ENCODE data around the gene DOCK4.

The DOCK4 gene

GRCh38 chr7:111844904-111845671 lies 361.1 kb downstream of the DOCK4 start:
- Histone ChIP-seq H3K36me3 (ENCODE audit: insufficient read depth, low read length) (no peaks in the 10 kb centered on the region; the same call in 1 of the 2 replicates), H3K9ac (ENCODE audit: low read depth, low read length) (no peak overlapping the region), H3K4me1 (ENCODE audit: insufficient read depth, low read length) (no peaks in the 10 kb centered on the region), H3K9me3 (ENCODE audit: control insufficient read depth, insufficient read depth, low read length) (peaks cover 4% of the 10 kb centered on the region; the same call in 1 of the 2 replicates)

- Histone ChIP-seq H3K4me1 (ENCODE audit: insufficient read depth, low read length) (no peaks in the 10 kb centered on the region), H3K36me3 (ENCODE audit: insufficient read depth, low read length) (no peaks in the 10 kb centered on the region; the same call in 1 of the 2 replicates), H3K9me3 (ENCODE audit: control insufficient read depth, insufficient read depth, low read length) (no peaks in the 10 kb centered on the region), H3K9ac (ENCODE audit: low read depth, low read length) (no peak overlapping the region)
These were observed 363.7 kb downstream of the DOCK4 start for GRCh38 chr7:111842491-111842890.

- Histone ChIP-seq H3K36me3 (ENCODE audit: insufficient read depth, low read length) (no peaks in the 10 kb centered on the region), H3K9ac (ENCODE audit: low read depth, low read length) (no peak overlapping the region), H3K4me1 (ENCODE audit: insufficient read depth, low read length) (no peaks in the 10 kb centered on the region), H3K9me3 (ENCODE audit: control insufficient read depth, insufficient read depth, low read length) (no peaks in the 10 kb centered on the region; the same call in 1 of the 2 replicates)
These were observed 364.5 kb downstream of the DOCK4 start for GRCh38 chr7:111841596-111842205.

- H3K9me3 ChIP-seq (ENCODE audit: control insufficient read depth, insufficient read depth, low read length), result peaks cover 4% of the 10 kb centered on the region
- no peaks in the 10 kb centered on the region for H3K36me3 ChIP-seq (ENCODE audit: insufficient read depth, low read length)
- H3K4me1 ChIP-seq (ENCODE audit: insufficient read depth, low read length), result no peaks in the 10 kb centered on the region
These were observed 365.7 kb downstream of the DOCK4 start for GRCh38 chr7:111840528-111840927.

GRCh38 chr7:111839261-111839660 lies 366.9 kb downstream of the DOCK4 start:
- Histone ChIP-seq H3K4me1 (ENCODE audit: insufficient read depth, low read length) (no peaks in the 10 kb centered on the region), H3K9me3 (ENCODE audit: control insufficient read depth, insufficient read depth, low read length) (peaks cover 4% of the 10 kb centered on the region), H3K9ac (ENCODE audit: low read depth, low read length) (no peak overlapping the region), H3K36me3 (ENCODE audit: insufficient read depth, low read length) (no peaks in the 10 kb centered on the region)

More at GRCh38 chr7:111840528-111840927, 365.7 kb downstream of the DOCK4 start:
- H3K9ac ChIP-seq (ENCODE audit: low read depth, low read length), result no peak overlapping the region

GRCh38 chr7:111836592-111836991 lies 369.6 kb downstream of the DOCK4 start:
- H3K4me1 ChIP-seq (ENCODE audit: insufficient read depth, low read length), result no peaks in the 10 kb centered on the region
- H3K9me3 ChIP-seq (ENCODE audit: control insufficient read depth, insufficient read depth, low read length), result peaks cover 4% of the 10 kb centered on the region
- no peak overlapping the region for H3K9ac ChIP-seq (ENCODE audit: low read depth, low read length)
- no peaks in the 10 kb centered on the region for H3K36me3 ChIP-seq (ENCODE audit: insufficient read depth, low read length)

GRCh38 chr7:111835066-111835465 lies 371.1 kb downstream of the DOCK4 start:
- Histone ChIP-seq H3K4me1 (ENCODE audit: insufficient read depth, low read length) (no peaks in the 10 kb centered on the region), H3K9ac (ENCODE audit: low read depth, low read length) (no peak overlapping the region), H3K36me3 (ENCODE audit: insufficient read depth, low read length) (no peaks in the 10 kb centered on the region), H3K9me3 (ENCODE audit: control insufficient read depth, insufficient read depth, low read length) (peaks cover 4% of the 10 kb centered on the region)

GRCh38 chr7:111834367-111834766 lies 371.8 kb downstream of the DOCK4 start:
- Histone ChIP-seq H3K36me3 (ENCODE audit: insufficient read depth, low read length) (no peaks in the 10 kb centered on the region), H3K9me3 (ENCODE audit: control insufficient read depth, insufficient read depth, low read length) (peaks cover 4% of the 10 kb centered on the region), H3K4me1 (ENCODE audit: insufficient read depth, low read length) (no peaks in the 10 kb centered on the region), H3K9ac (ENCODE audit: low read depth, low read length) (no peak overlapping the region)

GRCh38 chr7:111833466-111833865 lies 372.7 kb downstream of the DOCK4 start:
- H3K4me1 ChIP-seq (ENCODE audit: insufficient read depth, low read length), result no peaks in the 10 kb centered on the region
- H3K9me3 ChIP-seq (ENCODE audit: control insufficient read depth, insufficient read depth, low read length), result peaks cover 4% of the 10 kb centered on the region
- H3K36me3 ChIP-seq (ENCODE audit: insufficient read depth, low read length), result no peaks in the 10 kb centered on the region
- no peak overlapping the region for H3K9ac ChIP-seq (ENCODE audit: low read depth, low read length)

GRCh38 chr7:111832174-111832573 lies 374.0 kb downstream of the DOCK4 start:
- Histone ChIP-seq H3K36me3 (ENCODE audit: insufficient read depth, low read length) (no peaks in the 10 kb centered on the region), H3K9ac (ENCODE audit: low read depth, low read length) (no peak overlapping the region), H3K4me1 (ENCODE audit: insufficient read depth, low read length) (no peaks in the 10 kb centered on the region), H3K9me3 (ENCODE audit: control insufficient read depth, insufficient read depth, low read length) (peaks cover 4% of the 10 kb centered on the region)

GRCh38 chr7:111829221-111829620 lies 377.0 kb downstream of the DOCK4 start:
- H3K4me1 ChIP-seq (ENCODE audit: insufficient read depth, low read length), result no peaks in the 10 kb centered on the region
- no peak overlapping the region for H3K9ac ChIP-seq (ENCODE audit: low read depth, low read length)
- no peaks in the 10 kb centered on the region for H3K9me3 ChIP-seq (ENCODE audit: control insufficient read depth, insufficient read depth, low read length)
- H3K36me3 ChIP-seq (ENCODE audit: insufficient read depth, low read length), result no peaks in the 10 kb centered on the region

- no peaks in the 10 kb centered on the region for H3K4me1 ChIP-seq (ENCODE audit: insufficient read depth, low read length)
- H3K9ac ChIP-seq (ENCODE audit: low read depth, low read length), result no peak overlapping the region
- no peaks in the 10 kb centered on the region for H3K36me3 ChIP-seq (ENCODE audit: insufficient read depth, low read length)
These were observed 378.2 kb downstream of the DOCK4 start for GRCh38 chr7:111827863-111828504.

GRCh38 chr7:111825046-111825445 lies 381.2 kb downstream of the DOCK4 start:
- Histone ChIP-seq H3K36me3 (ENCODE audit: insufficient read depth, low read length) (no peaks in the 10 kb centered on the region), H3K9ac (ENCODE audit: low read depth, low read length) (no peak overlapping the region), H3K4me1 (ENCODE audit: insufficient read depth, low read length) (no peaks in the 10 kb centered on the region), H3K9me3 (ENCODE audit: control insufficient read depth, insufficient read depth, low read length) (no peaks in the 10 kb centered on the region)

More at GRCh38 chr7:111827863-111828504, 378.2 kb downstream of the DOCK4 start:
- H3K9me3 ChIP-seq (ENCODE audit: control insufficient read depth, insufficient read depth, low read length), result no peaks in the 10 kb centered on the region

- H3K9me3 ChIP-seq (ENCODE audit: control insufficient read depth, insufficient read depth, low read length), result no peaks in the 10 kb centered on the region
- no peak overlapping the region for H3K9ac ChIP-seq (ENCODE audit: low read depth, low read length)
- H3K36me3 ChIP-seq (ENCODE audit: insufficient read depth, low read length), result no peaks in the 10 kb centered on the region
- H3K4me1 ChIP-seq (ENCODE audit: insufficient read depth, low read length), result no peaks in the 10 kb centered on the region
These were observed 382.4 kb downstream of the DOCK4 start for GRCh38 chr7:111823826-111824225.

GRCh38 chr7:111821046-111821445 lies 385.2 kb downstream of the DOCK4 start:
- no peak overlapping the region for H3K9ac ChIP-seq (ENCODE audit: low read depth, low read length)
- H3K4me1 ChIP-seq (ENCODE audit: insufficient read depth, low read length), result no peaks in the 10 kb centered on the region
- H3K9me3 ChIP-seq (ENCODE audit: control insufficient read depth, insufficient read depth, low read length), result no peaks in the 10 kb centered on the region
- no peaks in the 10 kb centered on the region for H3K36me3 ChIP-seq (ENCODE audit: insufficient read depth, low read length)

All from ES-I3 (cell line).